NCI-H2107 treated with DMSO at 0.1 percent for 48 hours (cell line): ENCODE data around the gene CNGA2.

Experiments
- DNase-seq: peaks from one replicate; lab custom pipeline; 2025; ENCODE audit not compliant: unreplicated experiment; lab: John Stamatoyannopoulos, UW

The CNGA2 gene

DNA sequence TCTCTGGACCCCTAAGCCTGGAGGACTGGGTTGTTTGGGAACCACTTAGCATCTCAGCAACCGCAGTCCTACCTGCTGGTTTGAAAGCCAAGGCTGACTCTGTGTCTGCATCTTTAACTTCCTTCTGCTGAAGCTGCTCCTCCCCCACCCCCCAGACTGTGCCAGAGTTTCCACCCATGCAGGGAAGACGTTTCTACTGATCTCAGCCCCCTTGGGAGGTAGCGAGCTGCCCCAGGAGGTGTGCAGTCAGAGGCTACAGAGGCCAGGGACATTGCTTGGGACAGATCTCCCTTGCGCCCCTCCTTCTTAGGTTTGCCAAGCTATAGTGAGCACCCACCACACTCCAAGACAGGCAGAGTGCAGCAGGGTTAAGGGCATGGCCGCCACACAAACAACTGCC, 23.4 kb upstream of the CNGA2 start:
- DNase-seq: no peak

DNA sequence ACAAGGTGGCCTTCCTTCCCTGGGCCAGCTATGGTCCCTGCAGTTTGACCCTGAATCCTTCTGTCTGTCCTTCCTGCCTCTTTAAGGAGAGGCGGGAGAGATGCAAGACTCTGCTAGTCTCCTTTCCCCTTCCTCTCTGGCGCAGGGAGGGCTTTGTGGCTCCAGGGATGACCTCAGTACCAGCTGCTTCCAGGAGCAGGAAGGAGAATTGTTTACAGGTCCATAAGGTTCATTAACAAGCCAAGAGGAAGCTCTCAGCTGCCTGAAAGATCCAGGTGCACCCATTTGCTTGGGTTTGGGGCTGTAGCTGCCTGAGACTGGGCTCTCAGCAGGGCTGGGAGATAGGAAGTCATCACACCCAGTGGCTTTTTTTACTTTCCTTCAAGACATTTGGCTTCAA, 22.8 kb upstream of the CNGA2 start:
- peak; percentile 60 for DNase-seq

DNA sequence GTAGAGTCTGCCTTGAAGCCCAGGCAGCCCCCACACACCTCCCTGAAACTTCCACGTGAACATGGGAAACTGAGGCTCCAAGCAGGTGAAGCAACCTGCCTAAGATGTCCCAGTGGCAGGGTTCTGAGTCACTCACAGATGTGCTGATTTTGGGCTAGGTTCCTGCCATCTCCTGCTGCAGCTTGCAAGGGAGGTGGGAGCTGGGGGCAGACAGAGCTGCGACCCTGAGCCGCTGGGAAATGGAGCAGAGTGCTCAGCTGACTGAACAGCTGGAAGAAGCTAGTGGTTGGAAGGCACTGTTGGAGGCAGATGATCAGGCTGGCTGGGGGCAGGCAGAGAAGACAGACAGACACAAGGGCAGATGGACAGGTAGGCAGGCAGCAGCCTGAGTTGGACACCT, 22.3 kb upstream of the CNGA2 start:
- DNase-seq: no peak

DNA sequence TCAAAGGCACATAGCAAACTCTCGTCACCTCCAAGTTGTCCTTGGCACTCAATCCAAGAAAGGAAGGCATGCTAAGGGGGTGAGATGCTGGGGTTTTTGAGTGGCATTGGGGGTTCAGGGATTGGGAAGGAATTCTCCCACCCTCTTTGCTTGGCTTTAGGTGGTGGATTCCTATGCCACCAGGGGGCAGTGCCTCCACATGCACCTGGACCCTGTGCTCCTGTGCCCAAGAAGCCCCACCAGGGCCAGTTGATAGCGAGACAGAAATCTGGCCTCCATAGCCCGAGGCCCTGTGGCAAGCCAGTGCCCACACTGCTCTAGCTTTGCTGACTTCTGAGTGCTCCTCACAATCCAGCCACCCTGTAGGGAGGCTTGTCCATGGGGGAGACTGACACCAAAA, 20.7 kb upstream of the CNGA2 start:
- DNase-seq: no peak

DNA sequence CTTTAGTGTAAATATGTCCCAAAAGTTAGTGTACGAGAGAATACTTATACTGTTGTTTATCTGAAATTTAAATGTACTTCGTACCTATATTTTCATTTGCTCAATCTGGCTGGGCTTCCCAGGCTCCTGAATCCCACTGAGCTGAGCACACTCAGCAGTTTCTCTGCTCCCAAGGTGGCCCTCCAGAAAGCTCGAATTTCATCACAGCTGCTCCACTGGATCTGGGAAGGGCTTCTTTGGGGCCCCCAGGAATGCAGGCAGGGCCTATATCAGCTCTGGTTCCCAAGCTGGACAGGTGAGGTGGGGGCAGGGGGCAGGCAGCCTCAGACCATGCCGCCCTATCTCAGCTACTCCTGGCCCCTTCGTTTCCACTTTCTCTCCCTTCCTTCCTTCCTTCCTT, 20.2 kb upstream of the CNGA2 start:
- no peak for DNase-seq

DNA sequence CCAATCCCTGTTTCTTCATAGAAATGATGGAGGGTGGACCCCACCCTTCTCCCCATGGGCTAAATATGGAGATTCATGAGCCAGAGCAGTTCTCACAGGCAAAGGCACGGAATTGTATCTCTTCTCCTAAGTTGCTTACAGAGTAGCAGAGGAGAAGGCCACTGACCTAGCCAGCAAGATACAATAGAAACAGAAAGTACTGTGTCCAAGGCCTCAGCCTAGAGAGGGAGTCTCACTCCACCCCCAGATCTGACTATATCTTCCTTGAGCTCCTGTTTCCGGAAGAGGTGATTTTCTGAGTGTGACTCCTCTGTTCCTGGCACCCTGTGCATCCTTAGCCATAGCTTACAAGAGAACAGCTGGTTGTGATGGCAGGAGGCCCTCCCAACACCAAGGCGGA, 18.8 kb upstream of the CNGA2 start, which contains the start of gene FATE1:
Gene FATE1, plus strand, starts transcription at position 284 of the 400 bp plus-strand sequence. Its CDS starts 85 bp downstream, at position 369.
- no peak for DNase-seq

DNA sequence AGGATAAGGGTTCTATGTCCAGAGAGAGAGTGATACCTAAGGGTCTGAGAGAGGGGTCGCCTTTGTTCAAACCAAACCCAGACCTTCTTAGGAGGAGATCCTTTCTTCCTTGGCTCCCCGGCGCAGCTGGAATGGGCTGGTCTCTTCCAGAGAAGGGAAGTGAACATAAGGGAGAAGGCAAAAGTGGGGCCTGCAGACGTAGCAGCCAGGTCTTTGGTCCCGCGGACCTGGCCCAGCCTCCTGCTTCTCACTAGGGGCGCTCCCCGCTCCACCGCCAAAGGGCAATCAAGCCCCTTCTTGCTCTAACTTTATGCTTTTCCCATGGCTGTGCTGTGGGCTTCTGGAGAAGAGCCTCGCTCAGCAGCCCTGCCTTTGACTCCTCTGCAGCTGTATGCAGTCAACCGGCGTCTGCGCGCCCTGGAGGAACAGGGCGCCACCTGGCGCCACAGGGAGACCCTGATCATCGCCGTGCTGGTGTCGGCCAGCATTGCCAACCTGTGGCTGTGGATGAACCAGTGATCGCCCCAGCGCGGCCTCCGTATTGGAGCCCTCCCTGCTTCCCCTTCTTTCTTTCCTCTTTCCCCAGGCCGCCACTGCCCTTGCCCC, 12.2 kb upstream of the CNGA2 start:
- no peak for DNase-seq

DNA sequence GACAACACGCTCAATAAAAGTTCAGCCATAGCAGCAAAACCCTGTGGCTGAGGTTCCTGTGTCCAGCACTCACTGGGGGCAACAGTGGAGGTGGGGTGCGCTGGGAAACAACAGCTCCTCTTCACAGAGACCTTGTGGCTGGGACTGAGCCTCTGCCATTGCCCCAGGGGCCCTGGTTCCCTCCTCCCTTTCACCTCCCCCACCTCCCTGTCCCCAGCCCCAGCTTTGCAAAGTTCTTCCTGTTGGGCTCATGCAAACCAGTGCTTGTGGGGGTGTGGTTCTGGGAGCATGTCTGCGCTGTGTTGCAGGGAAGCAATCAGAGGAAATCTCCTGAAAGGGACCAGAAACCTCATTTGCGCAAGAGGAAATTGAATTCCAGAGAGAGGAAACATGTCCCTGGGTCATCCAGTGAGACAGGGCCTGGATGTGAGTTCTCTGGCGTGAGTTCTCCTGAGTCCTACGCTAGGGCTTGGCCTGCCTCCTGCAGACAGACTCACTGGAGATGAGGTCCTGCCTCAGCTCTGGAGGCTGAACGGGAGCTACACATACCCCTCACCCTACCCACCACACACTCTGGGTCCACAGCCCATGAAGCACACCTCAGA, 11.3 kb upstream of the CNGA2 start:
- DNase-seq: no peak

DNA sequence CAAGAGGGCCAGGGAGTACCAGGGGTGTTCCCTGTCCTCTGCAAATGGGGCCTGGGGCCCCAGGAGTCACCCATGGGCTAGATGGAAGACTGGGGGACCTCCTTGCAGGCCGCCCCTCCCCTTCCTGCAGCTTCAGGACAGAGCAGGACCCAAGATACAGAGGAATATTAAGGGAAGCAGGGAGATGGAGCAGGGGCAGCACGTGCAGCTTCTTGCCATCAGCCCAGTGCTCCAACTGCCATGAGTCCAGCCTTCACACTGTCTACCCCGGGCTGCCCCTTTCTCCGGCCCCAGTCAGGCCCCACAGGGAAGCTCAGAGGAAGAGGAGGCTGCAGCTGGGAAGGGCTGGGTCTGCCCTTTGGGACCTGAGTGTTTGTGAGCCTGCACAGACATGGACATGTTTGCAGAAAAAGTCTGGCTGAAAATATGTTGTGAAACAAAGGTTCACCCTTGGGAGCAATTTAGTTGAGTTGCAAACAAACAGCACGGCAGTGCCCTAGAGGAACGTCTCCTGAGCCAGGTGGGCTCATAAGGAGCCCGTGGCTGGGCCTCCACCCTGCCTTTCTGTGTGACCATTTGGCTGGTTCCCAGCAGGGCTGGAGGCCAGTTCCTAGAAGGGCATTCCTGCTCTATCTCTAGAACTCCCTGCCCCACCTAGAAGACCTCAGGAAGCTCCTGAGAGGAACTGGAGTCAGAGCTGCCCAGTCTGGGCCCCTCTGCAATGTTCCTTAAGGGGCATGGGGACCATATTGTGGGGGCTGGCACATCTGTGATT, 9.8 kb upstream of the CNGA2 start:
- DNase-seq: no peak

DNA sequence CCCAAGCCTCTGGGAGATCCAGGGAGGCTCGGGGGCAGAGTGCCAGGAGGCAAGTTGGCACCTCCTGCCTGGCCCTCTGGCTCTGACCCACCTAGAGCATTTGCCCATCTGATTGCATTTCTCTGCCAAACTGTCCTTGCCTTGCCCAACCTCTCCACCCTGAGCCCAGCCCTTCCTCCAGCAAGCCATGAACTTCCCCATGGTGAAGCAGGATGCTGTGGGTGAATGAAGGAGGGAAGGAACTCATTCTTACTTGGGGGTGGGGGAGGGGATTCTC, 9.3 kb upstream of the CNGA2 start:
- DNase-seq: no peak

DNA sequence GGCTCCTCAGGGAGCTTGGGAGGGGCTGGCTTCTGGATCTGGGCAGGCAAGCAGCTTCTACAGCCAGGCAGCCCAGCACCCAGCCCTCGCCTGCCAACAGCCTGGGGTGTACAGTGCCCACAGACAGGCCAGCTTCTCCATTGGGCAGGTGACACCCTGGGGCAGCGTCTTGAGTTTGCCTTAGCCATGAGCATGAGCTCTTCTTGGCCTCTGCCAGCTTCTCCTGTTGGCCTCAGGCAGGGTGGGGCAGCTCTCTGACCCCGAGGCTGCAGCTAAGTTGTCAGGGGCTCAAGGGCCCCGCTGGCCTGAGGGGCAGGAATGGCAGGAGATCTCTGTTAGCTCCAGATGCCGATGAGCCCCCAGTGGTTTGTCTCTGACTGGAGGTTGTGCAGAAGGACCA, 7.8 kb upstream of the CNGA2 start:
- DNase-seq: no peak

DNA sequence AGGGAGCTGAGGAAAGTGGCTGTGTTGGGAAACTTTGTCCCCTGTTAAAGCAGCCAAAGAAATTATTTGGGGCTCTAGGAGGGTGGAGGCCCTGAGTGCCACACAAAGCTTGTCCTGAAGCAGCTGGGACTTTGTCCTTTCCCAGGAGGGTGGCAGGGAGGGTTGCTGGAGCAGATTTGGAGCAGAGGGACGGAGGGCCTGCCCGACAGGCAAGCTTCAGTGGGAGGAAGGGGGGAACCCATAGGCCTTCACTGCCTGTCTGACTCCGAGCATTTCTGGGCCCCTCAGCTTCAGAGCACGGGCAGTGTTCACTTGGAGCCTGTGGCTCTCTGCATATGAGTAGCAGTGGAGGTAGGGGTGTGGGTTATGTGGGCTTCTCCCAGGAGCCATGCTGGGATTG, 7.2 kb upstream of the CNGA2 start:
- no peak for DNase-seq

DNA sequence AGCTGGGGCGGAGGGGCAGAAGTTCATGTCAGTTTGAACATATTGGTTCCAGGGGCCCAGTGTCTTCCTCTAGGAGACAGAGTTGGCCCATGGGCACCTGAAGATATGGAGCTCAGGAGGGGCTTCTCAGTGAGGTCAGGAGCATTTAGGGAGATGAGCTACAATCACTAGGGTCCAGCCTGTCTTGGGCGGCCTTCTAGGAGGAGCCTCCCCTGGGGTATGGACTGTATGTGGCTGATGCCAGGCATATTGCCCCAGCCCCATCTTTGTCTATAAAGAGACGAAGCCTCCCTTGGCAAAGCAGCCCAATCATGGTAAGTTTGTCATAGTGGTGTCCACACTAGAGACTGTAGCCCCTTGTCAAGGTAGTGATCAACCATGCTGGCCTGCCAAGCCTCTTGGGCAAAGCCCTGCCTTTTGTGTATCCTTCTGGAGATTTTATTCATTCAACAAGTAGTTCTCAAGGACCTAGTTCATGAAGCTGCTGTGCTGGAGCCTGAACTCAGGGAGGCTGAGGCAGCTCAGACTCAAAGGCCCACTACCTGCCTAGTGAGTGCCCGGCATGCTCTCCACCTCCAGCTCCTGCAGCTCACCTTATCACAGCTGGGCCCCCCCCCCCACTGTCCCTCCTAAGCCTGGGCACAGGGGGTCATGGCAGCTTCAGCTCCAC, 5.4 kb upstream of the CNGA2 start:
- no peak for DNase-seq

DNA sequence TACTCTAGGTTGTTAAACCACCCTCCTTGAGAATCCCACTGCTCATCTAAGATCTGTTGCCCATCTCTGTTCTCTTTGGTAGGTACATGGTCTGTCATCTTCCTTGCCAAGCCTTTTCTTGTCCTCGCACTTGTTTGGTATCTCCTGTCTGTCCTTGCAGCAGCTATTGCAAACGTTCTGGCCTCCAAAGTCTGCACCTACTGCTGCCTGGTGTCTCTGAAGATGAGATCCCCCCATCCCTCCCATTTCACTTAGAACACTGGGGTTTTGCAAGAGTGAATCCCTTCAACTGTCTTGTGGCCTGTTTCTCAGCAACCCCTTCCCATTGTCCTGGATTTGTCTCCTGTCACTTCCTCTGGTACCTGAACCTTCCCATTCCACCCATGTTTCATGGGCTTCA, 673 bp downstream of the CNGA2 start:
- DNase-seq: no peak

DNA sequence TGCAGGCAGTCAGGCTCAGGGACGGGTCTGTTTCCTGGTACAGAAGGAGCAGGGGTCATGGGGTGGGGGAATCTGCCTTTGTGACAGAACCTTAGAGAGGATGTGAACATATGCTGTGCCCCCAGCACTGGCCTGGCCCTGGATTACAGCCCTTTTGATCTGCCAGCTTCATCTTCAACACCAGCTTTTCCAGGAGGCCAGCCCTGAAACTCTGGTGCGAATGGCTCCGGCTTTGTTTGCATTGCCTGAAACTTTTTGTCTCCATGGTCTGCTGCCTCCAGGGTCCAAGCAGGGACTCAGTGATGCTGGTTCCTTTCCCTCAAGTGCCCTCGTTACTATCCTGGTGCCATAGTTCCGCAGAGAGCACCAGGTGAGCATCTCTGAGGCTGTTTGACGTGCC, 2.1 kb downstream of the CNGA2 start:
- no peak for DNase-seq

DNA sequence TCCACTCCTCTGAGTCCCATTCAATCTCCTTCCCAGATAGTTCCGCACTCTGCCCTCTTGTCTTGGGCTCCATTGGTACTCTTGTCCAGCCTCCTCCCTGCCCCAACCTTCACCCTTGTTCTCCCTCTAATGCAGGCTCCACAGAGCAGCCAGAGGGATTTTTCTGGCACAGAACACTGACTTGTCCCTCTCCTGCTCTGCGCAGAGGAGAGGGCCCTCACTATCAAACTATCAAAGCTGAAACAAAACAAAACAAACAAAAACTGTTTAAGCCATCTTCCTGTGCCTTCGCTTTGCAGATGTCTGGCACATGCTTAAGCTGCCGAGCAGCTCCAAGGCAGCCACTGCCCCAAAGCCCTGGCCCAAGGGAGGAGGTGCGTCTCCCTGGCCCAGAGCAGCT, 2.9 kb downstream of the CNGA2 start:
- DNase-seq: no peak

DNA sequence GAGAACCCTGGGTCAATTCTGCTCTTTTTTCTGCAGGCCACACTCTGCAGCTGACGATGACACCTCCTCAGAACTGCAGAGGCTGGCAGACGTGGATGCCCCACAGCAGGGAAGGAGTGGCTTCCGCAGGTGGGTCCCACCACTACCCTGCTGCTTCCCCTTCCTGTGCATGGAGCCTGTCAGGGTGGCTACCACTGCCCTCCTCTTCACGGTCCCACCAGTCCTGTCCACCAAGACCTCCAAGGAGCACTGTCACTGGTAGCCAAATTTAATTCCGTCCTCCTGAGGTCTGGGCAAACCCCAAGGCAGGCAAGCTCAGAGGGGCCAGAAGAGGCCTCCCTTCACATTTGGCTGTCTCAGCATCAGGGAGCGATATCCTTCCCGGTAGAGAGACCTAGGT, 4.2 kb downstream of the CNGA2 start:
- DNase-seq: no peak

DNA sequence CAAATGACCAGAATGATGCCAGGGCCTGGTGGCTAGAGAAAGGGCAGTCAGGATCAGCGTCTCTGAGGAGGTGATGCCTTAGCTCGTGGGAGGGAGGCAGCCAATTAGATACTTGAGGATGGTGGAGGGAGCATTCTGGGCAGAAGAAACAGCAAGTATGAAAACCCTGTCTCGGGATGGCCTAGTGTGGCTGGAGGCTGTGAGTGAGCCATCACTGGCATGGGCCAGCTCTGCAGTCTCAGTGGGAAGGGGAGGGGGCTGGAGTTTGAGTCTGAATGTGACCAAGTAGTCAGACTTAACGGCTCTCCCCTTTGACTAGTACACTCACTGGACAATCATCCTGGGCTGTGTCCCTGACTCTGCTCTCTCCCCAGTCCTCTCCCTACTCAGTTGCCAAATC, 7.1 kb downstream of the CNGA2 start:
- DNase-seq: no peak

DNA sequence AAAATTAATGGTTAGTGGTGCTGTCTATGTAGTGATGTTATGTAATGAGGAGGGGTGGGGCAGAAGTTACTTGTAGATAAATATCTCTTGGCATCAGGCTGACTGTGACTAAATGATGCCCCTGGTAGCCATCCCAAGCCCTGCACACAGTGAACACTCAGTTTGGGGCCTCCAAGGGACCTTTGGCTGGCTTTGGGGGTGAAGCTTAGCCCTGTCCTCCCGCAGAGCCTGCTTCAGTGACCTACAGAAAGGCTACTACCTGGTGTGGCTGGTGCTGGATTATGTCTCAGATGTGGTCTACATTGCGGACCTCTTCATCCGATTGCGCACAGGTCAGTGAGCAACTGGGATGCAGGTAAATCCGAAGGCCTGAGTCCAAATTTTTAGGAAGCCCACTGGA, 7.8 kb downstream of the CNGA2 start:
- no peak for DNase-seq

DNA sequence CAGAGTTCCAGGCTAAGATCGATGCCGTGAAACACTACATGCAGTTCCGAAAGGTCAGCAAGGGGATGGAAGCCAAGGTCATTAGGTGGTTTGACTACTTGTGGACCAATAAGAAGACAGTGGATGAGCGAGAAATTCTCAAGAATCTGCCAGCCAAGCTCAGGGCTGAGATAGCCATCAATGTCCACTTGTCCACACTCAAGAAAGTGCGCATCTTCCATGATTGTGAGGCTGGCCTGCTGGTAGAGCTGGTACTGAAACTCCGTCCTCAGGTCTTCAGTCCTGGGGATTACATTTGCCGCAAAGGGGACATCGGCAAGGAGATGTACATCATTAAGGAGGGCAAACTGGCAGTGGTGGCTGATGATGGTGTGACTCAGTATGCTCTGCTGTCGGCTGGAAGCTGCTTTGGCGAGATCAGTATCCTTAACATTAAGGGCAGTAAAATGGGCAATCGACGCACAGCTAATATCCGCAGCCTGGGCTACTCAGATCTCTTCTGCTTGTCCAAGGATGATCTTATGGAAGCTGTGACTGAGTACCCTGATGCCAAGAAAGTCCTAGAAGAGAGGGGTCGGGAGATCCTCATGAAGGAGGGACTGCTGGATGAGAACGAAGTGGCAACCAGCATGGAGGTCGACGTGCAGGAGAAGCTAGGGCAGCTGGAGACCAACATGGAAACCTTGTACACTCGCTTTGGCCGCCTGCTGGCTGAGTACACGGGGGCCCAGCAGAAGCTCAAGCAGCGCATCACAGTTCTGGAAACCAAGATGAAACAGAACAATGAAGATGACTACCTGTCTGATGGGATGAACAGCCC, 9.3 kb downstream of the CNGA2 start:
- no peak for DNase-seq

DNA sequence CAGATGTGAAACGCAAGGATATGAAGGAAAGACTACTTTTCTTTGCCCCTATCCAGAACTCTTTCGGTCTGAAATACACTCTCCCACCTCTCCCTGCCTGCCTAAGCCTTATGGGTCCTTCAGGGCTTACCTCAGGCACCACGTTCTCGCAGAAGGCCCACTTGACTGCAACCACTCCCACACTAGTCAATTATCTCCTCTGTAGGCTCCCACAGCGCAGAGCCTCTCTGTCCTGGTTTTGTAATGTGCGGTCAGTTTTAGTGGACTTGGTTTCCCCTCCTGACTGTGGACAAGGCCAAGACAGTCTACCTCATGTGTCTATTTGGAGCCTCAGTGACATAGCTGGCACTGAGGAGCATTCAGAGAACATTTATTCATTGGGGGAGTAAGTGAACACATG, 11.1 kb downstream of the CNGA2 start:
- DNase-seq: no peak
